ENCODE results near the gene SLC39A9. TPM values are rescaled to one million over a fixed set of nuclear protein-coding genes. Genes with fewer than 3 reads are reported as not detected.

Gene SLC39A9, protein sequence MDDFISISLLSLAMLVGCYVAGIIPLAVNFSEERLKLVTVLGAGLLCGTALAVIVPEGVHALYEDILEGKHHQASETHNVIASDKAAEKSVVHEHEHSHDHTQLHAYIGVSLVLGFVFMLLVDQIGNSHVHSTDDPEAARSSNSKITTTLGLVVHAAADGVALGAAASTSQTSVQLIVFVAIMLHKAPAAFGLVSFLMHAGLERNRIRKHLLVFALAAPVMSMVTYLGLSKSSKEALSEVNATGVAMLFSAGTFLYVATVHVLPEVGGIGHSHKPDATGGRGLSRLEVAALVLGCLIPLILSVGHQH
- 141 and 159 TPM in 2 replicates for total RNA-seq

DNA sequence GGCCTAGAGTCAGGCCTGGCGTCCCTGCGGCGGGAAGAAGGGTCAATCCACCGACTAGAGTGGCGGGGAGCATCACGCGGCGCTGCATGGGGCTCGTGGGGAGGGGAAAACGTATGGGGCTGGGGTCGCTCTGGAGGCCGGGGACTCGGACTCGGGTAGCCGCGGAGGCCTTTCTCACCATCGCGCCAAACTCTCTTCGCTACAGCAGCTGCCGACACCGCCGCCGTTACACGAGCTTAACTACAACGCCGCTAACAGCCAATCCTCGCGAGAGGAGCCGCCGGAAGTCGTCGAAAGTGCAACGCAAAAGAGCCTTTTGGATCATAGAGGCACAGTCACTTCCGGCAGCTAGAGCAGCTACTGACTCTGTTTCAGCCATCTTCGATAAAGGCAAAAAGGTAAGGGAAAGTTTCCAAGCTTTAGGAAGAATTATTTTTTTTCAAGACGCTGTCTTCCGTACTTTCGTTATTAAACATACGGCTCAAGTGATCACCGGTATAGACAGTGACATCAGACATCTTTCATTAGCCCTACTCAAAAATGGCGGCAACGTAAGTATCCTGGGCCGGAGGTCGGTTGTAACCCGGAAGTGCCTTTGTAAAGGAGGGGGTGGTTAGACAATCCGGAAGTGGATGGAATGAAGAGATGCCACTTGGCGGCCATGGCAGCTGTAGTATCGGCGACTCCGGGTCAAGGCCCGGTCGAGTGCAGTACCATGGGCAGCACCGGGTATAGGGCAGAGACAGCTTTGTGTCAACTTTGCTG, at the start of gene SLC39A9, which contains the start of gene ERH:
SLC39A9 (plus strand) TSS at position 640 of the 765 bp plus-strand sequence. CDS start 678 bp downstream, outside the sequence.
ERH (minus strand) TSS at position 247 of the 765 bp plus-strand sequence; CDS start at position 181, 66 bp downstream.

DNA sequence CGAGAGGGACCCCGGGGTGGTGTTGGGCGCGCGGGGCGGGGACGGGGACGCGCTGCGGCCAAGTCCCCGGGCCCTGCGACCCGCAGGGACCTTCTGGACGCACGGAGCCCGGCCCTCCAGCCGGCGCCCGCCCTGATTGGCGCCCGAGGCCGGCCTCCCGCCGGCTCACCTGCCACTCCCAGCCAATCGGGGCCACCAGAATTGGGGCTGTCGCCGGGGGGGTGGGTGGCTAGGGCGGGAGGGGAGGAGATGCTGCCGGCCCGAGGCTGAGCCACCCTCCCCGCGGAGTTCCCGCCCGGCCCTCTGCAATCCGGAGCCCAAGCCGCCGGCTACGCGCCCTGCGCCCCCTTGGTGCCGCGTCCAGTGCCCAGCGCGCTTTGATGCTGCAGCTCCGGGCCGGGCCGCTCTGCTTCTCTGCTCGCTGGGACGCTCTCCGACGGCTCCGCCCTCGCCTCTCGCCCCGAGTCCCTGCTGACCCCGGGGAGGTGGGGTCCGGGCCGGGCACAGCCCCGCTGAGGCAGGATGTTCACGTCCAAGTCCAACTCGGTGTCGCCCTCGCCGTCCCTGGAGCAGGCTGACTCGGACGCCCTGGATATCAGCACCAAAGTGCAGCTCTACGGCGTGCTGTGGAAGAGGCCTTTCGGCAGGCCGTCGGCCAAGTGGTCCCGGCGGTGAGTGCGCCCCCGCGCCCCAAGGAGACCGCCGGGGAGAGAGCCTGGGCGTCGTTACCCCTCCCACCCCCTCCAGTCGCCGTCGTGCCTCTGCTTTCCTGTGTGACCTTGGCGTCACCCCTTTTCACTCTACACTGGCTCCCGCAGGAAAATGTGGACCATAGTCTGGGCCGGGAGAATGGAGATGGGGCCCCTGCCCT, 86.2 kb downstream of the SLC39A9 start, which contains the start of gene PLEKHD1:
PLEKHD1 (plus strand) TSS at position 285 of the 871 bp plus-strand sequence; CDS start at position 523, 238 bp downstream.

Other genes with a start within 250 kb of the SLC39A9 start
- 37.8 and 45.3 TPM in 2 replicates for gene DCAF5, start 245.6 kb upstream of the SLC39A9 start, total RNA-seq
- 27.3 and 27.4 TPM in 2 replicates for gene EXD2, start 207.2 kb upstream of the SLC39A9 start, total RNA-seq
- gene GALNT16, start 138.5 kb upstream of the SLC39A9 start, total RNA-seq = 4.0 and 4.9 TPM in 2 replicates
- gene ERH, start 393 bp upstream of the SLC39A9 start, total RNA-seq = 61.8 and 94.6 TPM in 2 replicates
- under 0.01 and 0.24 TPM in 2 replicates for gene PLEKHD1, start 86.0 kb downstream of the SLC39A9 start, total RNA-seq
- gene CCDC177, start 176.2 kb downstream of the SLC39A9 start, total RNA-seq = not detected in 2 replicates
- 14.8 and 19.3 TPM in 2 replicates for gene SUSD6, start 212.9 kb downstream of the SLC39A9 start, total RNA-seq